Type B pancreatic cell (in vitro differentiated cells): Measurements from ENCODE around the gene SCARF2. TPM values are rescaled to one million over a fixed set of nuclear protein-coding genes. Genes with fewer than 3 reads are reported as not detected.

Source experiments
- DNase-seq: peaks from one replicate; pipeline ENCODE4 v3.0.0; 2021; ENCODE audit warnings: mixed read lengths; ENCODE audit not compliant: unreplicated experiment; ENCODE audit errors: extremely low spot score
- H3K27ac Mint-ChIP-seq: 2 replicates; pipeline ENCODE4 v1.8.0; 2021; ENCODE audit warnings: mild to moderate bottlenecking, mixed read lengths
- H3K27me3 Mint-ChIP-seq: 2 replicates; pipeline ENCODE4 v1.8.0; 2021; ENCODE audit warnings: mixed read lengths
- H3K36me3 Mint-ChIP-seq: 2 replicates; pipeline ENCODE4 v1.8.0; 2021; ENCODE audit warnings: mixed read lengths
- H3K4me1 Mint-ChIP-seq: one replicate; pipeline ENCODE4 v1.8.0; 2021; ENCODE audit warnings: mixed read lengths; ENCODE audit not compliant: unreplicated experiment
- H3K4me3 Mint-ChIP-seq: 2 replicates; pipeline ENCODE4 v1.8.0; 2021; ENCODE audit warnings: mild to moderate bottlenecking, mixed read lengths
- H3K9me3 Mint-ChIP-seq: 2 replicates; pipeline ENCODE4 v1.8.0; 2021; ENCODE audit warnings: mixed read lengths
- total RNA-seq: library from RNA; stranded (reverse); gene quantifications from 2 replicates; pipeline ENCODE4 v1.2.1, GENCODE V29; 2021; ENCODE audit warnings: low replicate concordance
- TF ChIP-seq, protein P1 (sequence below): fragments of 200-600 bp; sonication (generic); conservative IDR thresholded peaks from 2 replicates; pipeline ENCODE4 v1.5.0; 2021; ENCODE audit warnings: antibody characterized with exemption, mild to moderate bottlenecking

Gene SCARF2
- total RNA-seq, 1 donor from 2014 or later, result 21.7 TPM

DNA sequence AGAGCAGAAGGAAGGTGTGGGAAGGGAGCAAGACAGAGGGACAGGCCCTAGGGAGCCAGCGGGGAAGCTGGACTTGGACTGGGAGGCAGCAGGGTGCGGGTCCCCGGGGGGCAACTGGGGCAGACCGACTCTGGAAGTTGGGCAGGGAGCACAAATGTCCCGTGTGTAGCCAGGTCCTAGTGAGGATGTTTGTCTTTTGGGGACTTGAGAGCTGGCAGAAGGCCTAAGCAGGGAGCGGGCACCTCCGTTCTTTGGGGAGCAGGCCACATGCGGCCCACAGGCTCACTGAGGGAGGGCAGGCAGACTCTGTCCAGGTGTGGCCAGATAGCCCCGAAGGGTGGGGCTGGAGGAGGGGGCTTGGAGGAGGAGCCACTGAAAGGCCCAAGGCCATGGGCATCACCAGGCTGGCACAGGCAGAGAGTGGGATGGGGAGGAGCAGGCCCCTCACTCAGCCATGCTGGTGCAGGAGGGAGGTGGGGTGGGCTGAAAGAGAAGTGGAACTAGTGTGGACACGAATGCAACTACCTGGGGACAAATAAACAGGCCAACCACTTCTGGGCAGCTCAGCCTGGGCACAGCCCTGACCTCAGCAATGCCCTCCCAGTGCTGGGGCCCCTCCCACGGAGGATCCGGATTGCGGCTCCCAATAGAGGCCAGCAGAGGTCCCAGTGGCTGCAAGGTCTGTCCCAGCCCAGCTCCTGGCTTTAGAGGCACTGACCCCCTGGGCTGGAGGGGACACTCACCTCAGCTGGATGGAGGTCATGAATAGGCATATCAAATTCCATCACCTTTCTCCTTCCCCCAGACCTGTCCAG lies 1.3 kb upstream of the SCARF2 start:
- H3K9me3 Mint-ChIP-seq, result no peaks in the 10 kb centered on the region
- H3K4me1 Mint-ChIP-seq, result peaks cover 23% of the 10 kb centered on the region
- DNase-seq, result no peak
- H3K36me3 Mint-ChIP-seq, result peaks cover 9% of the 10 kb centered on the region
- peak overlapping the region; percentile 65 for H3K27ac Mint-ChIP-seq
- TF ChIP-seq, protein P1, sequence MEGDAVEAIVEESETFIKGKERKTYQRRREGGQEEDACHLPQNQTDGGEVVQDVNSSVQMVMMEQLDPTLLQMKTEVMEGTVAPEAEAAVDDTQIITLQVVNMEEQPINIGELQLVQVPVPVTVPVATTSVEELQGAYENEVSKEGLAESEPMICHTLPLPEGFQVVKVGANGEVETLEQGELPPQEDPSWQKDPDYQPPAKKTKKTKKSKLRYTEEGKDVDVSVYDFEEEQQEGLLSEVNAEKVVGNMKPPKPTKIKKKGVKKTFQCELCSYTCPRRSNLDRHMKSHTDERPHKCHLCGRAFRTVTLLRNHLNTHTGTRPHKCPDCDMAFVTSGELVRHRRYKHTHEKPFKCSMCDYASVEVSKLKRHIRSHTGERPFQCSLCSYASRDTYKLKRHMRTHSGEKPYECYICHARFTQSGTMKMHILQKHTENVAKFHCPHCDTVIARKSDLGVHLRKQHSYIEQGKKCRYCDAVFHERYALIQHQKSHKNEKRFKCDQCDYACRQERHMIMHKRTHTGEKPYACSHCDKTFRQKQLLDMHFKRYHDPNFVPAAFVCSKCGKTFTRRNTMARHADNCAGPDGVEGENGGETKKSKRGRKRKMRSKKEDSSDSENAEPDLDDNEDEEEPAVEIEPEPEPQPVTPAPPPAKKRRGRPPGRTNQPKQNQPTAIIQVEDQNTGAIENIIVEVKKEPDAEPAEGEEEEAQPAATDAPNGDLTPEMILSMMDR, result peak; percentile 27
- H3K27me3 Mint-ChIP-seq, result peaks cover 33% of the 10 kb centered on the region
- peak overlapping the region; percentile 87 for H3K4me3 Mint-ChIP-seq

DNA sequence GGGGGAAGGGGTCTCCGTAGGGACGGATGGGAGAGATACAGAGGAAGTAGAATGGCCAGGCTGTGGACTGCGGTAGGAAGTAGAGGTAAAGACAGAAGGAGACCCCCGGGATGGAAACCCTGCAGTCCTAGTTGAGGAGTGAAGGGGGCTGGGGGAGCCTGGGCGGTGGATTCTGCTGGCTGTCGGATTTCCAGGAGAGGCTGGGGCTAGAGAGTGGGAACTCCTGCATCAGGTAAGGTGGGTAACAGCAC lies 727 bp upstream of the SCARF2 start:
- DNase-seq, result no peak
- H3K4me1 Mint-ChIP-seq, result peaks cover 23% of the 10 kb centered on the region
- H3K4me3 Mint-ChIP-seq, result peak overlapping the region; percentile 87
- peaks cover 9% of the 10 kb centered on the region for H3K36me3 Mint-ChIP-seq
- H3K27ac Mint-ChIP-seq, result peak overlapping the region; percentile 65
- no peaks in the 10 kb centered on the region for H3K9me3 Mint-ChIP-seq
- peaks cover 34% of the 10 kb centered on the region for H3K27me3 Mint-ChIP-seq
- TF ChIP-seq, protein P1, result no peak

GRCh38 chr22:20436768-20437612 lies 635 bp downstream of the SCARF2 start:
- Mint-ChIP-seq H3K27ac (peak overlapping the region; percentile 83), H3K9me3 (no peaks in the 10 kb centered on the region), H3K36me3 (peaks cover 12% of the 10 kb centered on the region), H3K4me3 (peak overlapping the region; percentile 96), H3K27me3 (peaks cover 46% of the 10 kb centered on the region), H3K4me1 (peaks cover 27% of the 10 kb centered on the region)
- TF ChIP-seq, protein P1, result no peak
- no peak for DNase-seq

DNA sequence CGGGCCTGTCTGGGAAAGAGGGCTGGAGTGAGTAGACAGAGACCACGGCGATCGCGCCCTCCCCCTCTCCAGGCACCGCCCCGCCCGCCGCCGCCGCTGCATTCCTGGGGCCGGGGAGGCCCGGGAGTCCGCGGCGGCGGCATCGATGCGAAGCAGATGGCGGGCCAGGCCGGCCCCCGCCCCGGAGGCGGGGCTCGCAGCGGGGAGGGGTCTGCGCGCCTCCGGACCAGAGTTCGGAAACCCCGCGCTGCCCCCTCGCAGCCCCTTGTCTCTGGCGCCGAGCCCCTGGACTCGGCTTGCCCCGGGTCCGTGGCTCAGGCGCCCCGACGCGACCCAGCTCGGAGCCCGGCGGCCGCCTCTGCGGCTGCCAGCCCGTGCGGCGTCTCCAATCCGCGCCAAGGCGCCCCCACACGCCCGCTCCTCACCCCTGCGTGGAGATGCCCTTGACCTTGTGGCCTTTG lies 1.3 kb downstream of the SCARF2 start:
- Mint-ChIP-seq H3K4me3 (peak overlapping the region; percentile 96), H3K36me3 (peaks cover 12% of the 10 kb centered on the region), H3K27ac (no peak overlapping the region), H3K9me3 (no peaks in the 10 kb centered on the region), H3K4me1 (peaks cover 28% of the 10 kb centered on the region), H3K27me3 (peaks cover 47% of the 10 kb centered on the region)
- TF ChIP-seq, protein P1, result no peak
- DNase-seq, result no peak

GRCh38 chr22:20435436-20436306 lies 2.0 kb downstream of the SCARF2 start:
- DNase-seq, result no peak
- Mint-ChIP-seq H3K4me3 (peak overlapping the region; percentile 81), H3K27me3 (peaks cover 47% of the 10 kb centered on the region), H3K36me3 (peaks cover 12% of the 10 kb centered on the region), H3K9me3 (no peaks in the 10 kb centered on the region), H3K27ac (peak overlapping the region; percentile 58), H3K4me1 (peaks cover 28% of the 10 kb centered on the region)
- TF ChIP-seq, protein P1, result no peak
